Measurements from ENCODE around the gene HS3ST2. TPM values are rescaled to one million over a fixed set of nuclear protein-coding genes. Genes with fewer than 3 reads are reported as not detected.

The HS3ST2 gene
- total and polyA plus RNA-seq, 2 experiments from 2014 or later, result 1.4 to 3.2 TPM

DNA sequence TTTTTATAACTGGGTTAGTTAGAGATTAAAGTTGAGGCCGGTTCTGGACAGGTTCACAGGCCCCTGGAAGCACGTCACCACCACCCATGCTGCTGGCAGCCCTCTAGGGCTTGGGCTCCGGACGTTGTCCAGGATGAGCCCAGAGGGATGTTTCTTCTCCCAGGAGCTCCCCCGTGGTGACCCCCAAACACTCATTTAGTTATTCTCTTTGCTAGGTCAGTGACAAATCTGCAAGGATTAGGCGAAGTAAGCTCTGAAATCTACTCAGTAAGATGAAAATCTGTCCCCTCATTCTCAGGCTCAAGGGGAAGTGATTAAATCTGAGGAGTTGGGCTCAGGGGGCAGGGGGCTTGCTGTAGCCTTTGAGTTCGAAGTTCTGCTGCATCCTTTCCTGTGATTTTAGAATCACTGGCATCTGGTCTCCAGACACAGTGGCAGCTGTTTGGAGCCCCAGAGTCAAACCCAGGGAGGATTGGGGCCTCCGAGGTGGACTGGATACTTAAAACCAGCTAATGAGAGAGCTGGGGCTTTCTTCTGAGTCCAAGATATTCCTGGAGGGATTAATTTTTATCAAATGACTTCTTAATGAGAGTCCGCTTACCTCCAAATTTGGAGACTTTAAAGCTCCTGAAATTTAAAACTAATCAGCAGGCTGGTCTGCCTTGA lies 49.2 kb upstream of the HS3ST2 start:
- H3K27ac Mint-ChIP-seq, result no peak overlapping the region
- peaks cover 13% of the 10 kb centered on the region for H3K4me1 ChIP-seq (ENCODE audit: insufficient read depth)
- H3K4me3 Mint-ChIP-seq, result no peak overlapping the region
- H3K27me3 Mint-ChIP-seq (ENCODE audit: insufficient read depth, low read depth, poor library complexity), result no peaks in the 10 kb centered on the region
- H3K4me1 Mint-ChIP-seq, result peaks cover 21% of the 10 kb centered on the region
- no peak overlapping the region for H3K4me3 ChIP-seq
- H3F3A ChIP-seq (replicated peaks; ENCODE audit: low read depth), result no peaks in the 10 kb centered on the region
- no peaks in the 10 kb centered on the region for H3K79me2 ChIP-seq (replicated peaks; ENCODE audit: insufficient read depth)
- H3K36me3 ChIP-seq (ENCODE audit: insufficient read depth), result no peaks in the 10 kb centered on the region
- no peaks in the 10 kb centered on the region for H3K27me3 ChIP-seq (ENCODE audit: insufficient read depth)
- no peaks in the 10 kb centered on the region for H4K20me1 ChIP-seq (replicated peaks; ENCODE audit: insufficient read depth)
- TF ChIP-seq POLR2AphosphoS5 (IDR thresholded peaks at IDR 0.05; ENCODE audit: low read depth), result no peak
- TF ChIP-seq EZH2 (IDR thresholded peaks at IDR 0.05; ENCODE audit: low read depth, unreplicated experiment), result no peak
- TF ChIP-seq, protein P1, sequence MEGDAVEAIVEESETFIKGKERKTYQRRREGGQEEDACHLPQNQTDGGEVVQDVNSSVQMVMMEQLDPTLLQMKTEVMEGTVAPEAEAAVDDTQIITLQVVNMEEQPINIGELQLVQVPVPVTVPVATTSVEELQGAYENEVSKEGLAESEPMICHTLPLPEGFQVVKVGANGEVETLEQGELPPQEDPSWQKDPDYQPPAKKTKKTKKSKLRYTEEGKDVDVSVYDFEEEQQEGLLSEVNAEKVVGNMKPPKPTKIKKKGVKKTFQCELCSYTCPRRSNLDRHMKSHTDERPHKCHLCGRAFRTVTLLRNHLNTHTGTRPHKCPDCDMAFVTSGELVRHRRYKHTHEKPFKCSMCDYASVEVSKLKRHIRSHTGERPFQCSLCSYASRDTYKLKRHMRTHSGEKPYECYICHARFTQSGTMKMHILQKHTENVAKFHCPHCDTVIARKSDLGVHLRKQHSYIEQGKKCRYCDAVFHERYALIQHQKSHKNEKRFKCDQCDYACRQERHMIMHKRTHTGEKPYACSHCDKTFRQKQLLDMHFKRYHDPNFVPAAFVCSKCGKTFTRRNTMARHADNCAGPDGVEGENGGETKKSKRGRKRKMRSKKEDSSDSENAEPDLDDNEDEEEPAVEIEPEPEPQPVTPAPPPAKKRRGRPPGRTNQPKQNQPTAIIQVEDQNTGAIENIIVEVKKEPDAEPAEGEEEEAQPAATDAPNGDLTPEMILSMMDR (conservative IDR thresholded peaks at IDR 0.05; ENCODE audit: low read depth in 2 of 2), result no peak
- TF ChIP-seq REST (IDR thresholded peaks at IDR 0.05; ENCODE audit: unreplicated experiment), result no peak
- TF ChIP-seq STAT1 (IDR thresholded peaks at IDR 0.05; ENCODE audit: unreplicated experiment), result no peak
- no peak for TF ChIP-seq ZNF114 (CRISPR knock-in tag; IDR thresholded peaks at IDR 0.05)
- TF ChIP-seq ZNF462 (CRISPR knock-in tag; IDR thresholded peaks at IDR 0.05), result no peak
- TF ChIP-seq EZH2phosphoT487 (IDR thresholded peaks at IDR 0.05; ENCODE audit: unreplicated experiment), result no peak
- no peak for TF ChIP-seq CREB1 (CRISPR knock-in tag; IDR thresholded peaks at IDR 0.05; ENCODE audit: low read depth)
- H3K36me3 Mint-ChIP-seq (ENCODE audit: low read depth), result no peaks in the 10 kb centered on the region
- DNase-seq (ENCODE audit: low spot score) (no peak), ATAC-seq (peak; percentile 64)
- H3K4me2 ChIP-seq, result no peak overlapping the region; the same call in 1 of the 2 replicates
- no peak overlapping the region for H3K27ac ChIP-seq (ENCODE audit: low read depth)
- peaks cover 10% of the 10 kb centered on the region; the same call in 1 of the 2 replicates for H3K9me2 ChIP-seq (ENCODE audit: insufficient read depth)
- H2AFZ ChIP-seq, result peak overlapping the region; percentile 92
- no peaks in the 10 kb centered on the region for H3K9me3 Mint-ChIP-seq

Data from GM23338 (cell line).